K562 (cell line): ENCODE data around the gene SPTAN1. TPM values are rescaled to one million over a fixed set of nuclear protein-coding genes. Genes with fewer than 3 reads are reported as not detected.

ENCODE experiments used
- ATAC-seq: fragments of 200-7000 bp; cut with Tn5 transposase; 3 replicates; pipeline ENCODE4 v1.9.1; 2020; ENCODE audit warnings: moderate library complexity
- BruUV-seq: library from RNA; stranded (reverse); fragments of 400-500 nt; replicated peaks from 2 replicates; lab custom pipeline; 2021; lab: Mats Ljungman, UMichigan
- CTCF ChIA-PET: fragments of 300-600 bp; formaldehyde crosslinking; extraction: SDS; loops from one replicate; lab custom pipeline; 2021; ENCODE audit warnings: low intra/inter-chr PET ratio; lab: Yijun Ruan, JAX
- POLR2A ChIA-PET: fragments of 300-600, 350-650 bp; sonication (Branson Sonifier 250); formaldehyde crosslinking; extraction: SDS; loops from one replicate; lab custom pipeline; 2021; ENCODE audit warnings: antibody characterized with exemption, inconsistent platforms; lab: Yijun Ruan, JAX
- DNase-seq, 4 experiments: peaks; one replicate each; pipeline versions ENCODE4 v3.0.0 to v3.0.0-alpha.2; 2011 to 2018; ENCODE audit warnings: low spot score in 3 of 4, mixed read lengths in 3 of 4; ENCODE audit errors: extremely low read depth in 1 of 4
- FAIRE-seq: peaks from 2 replicates; lab custom pipeline; 2011; peaks lifted over from hg19 to GRCh38; lab: Jason Lieb, UNC
- H2AFZ ChIP-seq: 2 replicates; pipeline ENCODE4 v1.6.0; 2011; ENCODE audit warnings: low read depth, low read length, control low read depth, inconsistent platforms
- H3K27ac ChIP-seq: fragments of 200-600 bp; 3 replicates; pipeline ENCODE4 v1.8.0; 2011; ENCODE audit warnings: low read depth, mild to moderate bottlenecking, control low read depth, inconsistent platforms, low read length, moderate library complexity, mixed read lengths; ENCODE audit errors: extremely low read depth
- H3K27me3 ChIP-seq, 2 experiments: fragments of 300-600 bp in 1 of 2; 2 replicates in 1 of 2; 3 replicates in 1 of 2; pipeline versions ENCODE4 v1.6.0 to v1.8.0; 2011; ENCODE audit warnings: inconsistent platforms in 2 of 2, low read length in 2 of 2, mild to moderate bottlenecking in 1 of 2, mixed read lengths in 1 of 2, moderate library complexity in 1 of 2; ENCODE audit not compliant: control insufficient read depth in 2 of 2, insufficient read depth in 2 of 2
- H3K36me3 ChIP-seq: fragments of 300-600 bp; 3 replicates; pipeline ENCODE4 v1.8.0; 2011; ENCODE audit warnings: mild to moderate bottlenecking, low read length, inconsistent platforms; ENCODE audit not compliant: control insufficient read depth, insufficient read depth
- H3K4me1 ChIP-seq, 2 experiments: fragments of 200-600 bp in 1 of 2; replicated peaks in 1 of 2; 2 replicates in 1 of 2; 3 replicates in 1 of 2; pipeline versions ENCODE4 v1.5.1 to v1.8.0; 2011; ENCODE audit warnings: inconsistent platforms in 2 of 2, low read length in 2 of 2, mild to moderate bottlenecking in 1 of 2, mixed read lengths in 1 of 2, moderate library complexity in 1 of 2; ENCODE audit not compliant: control insufficient read depth in 2 of 2, insufficient read depth in 2 of 2
- H3K4me2 ChIP-seq: 2 replicates; pipeline ENCODE4 v1.6.1; 2011; ENCODE audit warnings: low read length, control low read depth, inconsistent platforms, mixed read lengths; ENCODE audit not compliant: insufficient read depth
- H3K4me3 ChIP-seq: fragments of 200-600 bp; sonication (generic), shearing (Covaris generic); 2 replicates; pipeline ENCODE4 v1.5.1; 2016; ENCODE audit warnings: control low read depth, inconsistent platforms
- H3K79me2 ChIP-seq: fragments of 200-600 bp; 3 replicates; pipeline ENCODE4 v1.8.0; 2011; ENCODE audit warnings: low read length, inconsistent platforms; ENCODE audit not compliant: control insufficient read depth, insufficient read depth
- H3K9ac ChIP-seq, 2 experiments: 2 replicates each; pipeline versions ENCODE4 v1.6.0 to v1.6.1; 2011; ENCODE audit warnings: low read depth in 2 of 2, low read length in 2 of 2, control low read depth in 1 of 2, inconsistent platforms in 1 of 2, mild to moderate bottlenecking in 1 of 2, mixed read lengths in 1 of 2; ENCODE audit not compliant: insufficient read depth in 1 of 2
- H3K9me1 ChIP-seq: one replicate; pipeline ENCODE4 v1.6.0; 2011; ENCODE audit warnings: inconsistent platforms, mild to moderate bottlenecking, low read length, moderate library complexity; ENCODE audit not compliant: control insufficient read depth, insufficient read depth
- H3K9me3 ChIP-seq: replicated peaks from 2 replicates; pipeline ENCODE4 v1.5.1; 2011; ENCODE audit warnings: low read depth, low read length, inconsistent platforms; ENCODE audit not compliant: control insufficient read depth, insufficient read depth
- H4K20me1 ChIP-seq: replicated peaks from 2 replicates; pipeline ENCODE4 v1.6.1; 2011; ENCODE audit warnings: low read length, inconsistent platforms, mixed read lengths; ENCODE audit not compliant: control insufficient read depth, insufficient read depth
- NFIC ChIP-seq: fragments of 450-650 bp; IDR thresholded peaks from 2 replicates; pipeline ENCODE4 v1.6.1; 2017; ENCODE audit warnings: mild to moderate bottlenecking, inconsistent platforms
- RBM22 ChIP-seq: fragments of 200-400 bp; formaldehyde crosslinking; IDR thresholded peaks from 2 replicates; pipeline ENCODE4 v1.6.1; 2018; ENCODE audit warnings: low read length, low read depth; ENCODE audit not compliant: poor library complexity, severe bottlenecking
- ZFP30 ChIP-seq: fragments of 250-450 bp; sonication (Bioruptor Pico); IDR thresholded peaks from 2 replicates; pipeline ENCODE4 v1.8.0; 2022; ENCODE audit warnings: moderate library complexity, mild to moderate bottlenecking, inconsistent platforms, borderline replicate concordance
- WGBS: fragments of 100-300 bp; shearing (Covaris generic); methylation state at CpG from one replicate; pipeline ENCODE4 v1.1.6; 2016; ENCODE audit warnings: low coverage, mixed read lengths; ENCODE audit not compliant: insufficient coverage; ENCODE audit errors: missing lambda C conversion rate; 5-methylcytosine and 5-hydroxymethylcytosine counted together
- in situ Hi-C: fragments of 300-500 bp; cut with MboI; formaldehyde crosslinking; loops from 4 replicates; pipeline ENCODE4 v1.15.0; 2018; ENCODE audit warnings: inconsistent platforms, mixed read lengths
- intact Hi-C: fragments of 100-400 bp; cut with micrococcal nuclease; formaldehyde crosslinking; loops from 2 replicates; pipeline ENCODE4 v1.14.2; 2022
- polyA plus RNA-seq, 8 experiments: library from polyadenylated mRNA; depleted of rRNA in 4 of 8; stranded (reverse) in 5 of 8; unstranded in 3 of 8; fragments of >200 nt; fragmentation: Nextera tagmentation in 2 of 8; fragmentation: Illumina TruSeq in 1 of 8; extraction: Ambion mirVana in 2 of 8; extraction: Trizol in 1 of 8; gene quantifications; 2 replicates each; pipeline versions ENCODE4 v1.2.1 to v1.2.3, GENCODE V29; 2011 to 2014; ENCODE audit warnings: inconsistent platforms in 1 of 8, missing spikeins in 1 of 8
- total RNA-seq, 7 experiments: library from RNA; depleted of rRNA in 6 of 7; stranded (reverse); fragments of >200 nt in 6 of 7; fragmentation: Illumina TruSeq in 2 of 7; extraction: Trizol in 2 of 7; gene quantifications; 2 replicates each; pipeline versions ENCODE4 v1.2.1 to v1.2.3, GENCODE V29; 2011 to 2021; ENCODE audit warnings: low replicate concordance in 1 of 7

The SPTAN1 gene
- total and polyA plus RNA-seq, 9 of the 15 experiments (the other 6 are each of a cell fraction or from before 2014, with no cell fraction given) = 1.5 to 13.5 (median 6.8) TPM

DNA sequence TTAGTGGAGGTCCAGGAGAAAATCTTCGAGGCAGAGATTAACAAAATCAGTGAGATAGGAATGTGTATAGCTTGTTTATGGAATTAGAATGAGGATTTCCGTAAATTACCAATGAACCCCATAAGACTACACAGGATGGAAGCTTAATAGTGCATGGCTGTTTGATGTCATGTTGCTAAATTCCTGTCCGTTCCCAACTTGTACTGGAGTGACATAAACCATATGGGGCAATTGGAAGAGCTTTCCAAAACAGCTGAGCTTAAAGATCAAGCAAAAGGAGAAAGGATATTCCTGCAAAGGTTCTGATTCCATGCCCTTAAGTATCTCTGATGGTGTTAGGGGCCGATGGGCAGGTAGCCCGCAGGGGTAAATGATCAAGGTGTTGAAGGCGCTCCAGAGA lies 30.4 kb upstream of the SPTAN1 start:
- no peaks in the 10 kb centered on the region for H4K20me1 ChIP-seq
- no peaks in the 10 kb centered on the region for H3K27me3 ChIP-seq
- no peak overlapping the region for H3K27ac ChIP-seq
- TSS peak; percentile 25 for BruUV-seq
- intact Hi-C loops = no loop called here
- TF ChIP-seq RBM22 = no peak
- FAIRE-seq (no peak), ATAC-seq (no peak), DNase-seq (no peak)
- H3K9ac ChIP-seq = no peak overlapping the region
- in situ Hi-C loops = no loop called here
- no peaks in the 10 kb centered on the region for H3K9me1 ChIP-seq
- no peak overlapping the region for H2AFZ ChIP-seq
- H3K9me3 ChIP-seq = no peaks in the 10 kb centered on the region
- H3K4me3 ChIP-seq = no peak overlapping the region
- POLR2A ChIA-PET = interaction anchor here (0.6 to 0.7 kb wide), 2 partner anchors 17 to 693 kb away, joined by 3 read pairs; no protein-coding TSS in a partner anchor
- H3K4me1 ChIP-seq = peaks cover 0 to 4% of the 10 kb centered on the region in 2 experiments; a peak in 2 of 5 replicates
- CTCF ChIA-PET = no interaction called here
- H3K36me3 ChIP-seq = peaks cover 59% of the 10 kb centered on the region
- no peak overlapping the region for H3K4me2 ChIP-seq
- WGBS = 94% methylated on average over 6 of the region's 6 CpGs
- no peaks in the 10 kb centered on the region for H3K79me2 ChIP-seq

GRCh38 chr9:128523199-128523925 lies 29.0 kb upstream of the SPTAN1 start:
- H3K27me3 ChIP-seq = no peaks in the 10 kb centered on the region
- no peaks in the 10 kb centered on the region for H3K79me2 ChIP-seq
- no peak; the same call in 2 of the 3 replicates for ATAC-seq
- H3K4me2 ChIP-seq = no peak overlapping the region
- FAIRE-seq = no peak
- no peak overlapping the region for H3K27ac ChIP-seq
- in situ Hi-C loops (no loop called here), intact Hi-C loops (no loop called here)
- H4K20me1 ChIP-seq = no peaks in the 10 kb centered on the region
- no peak overlapping the region for H2AFZ ChIP-seq
- no TSS peak for BruUV-seq
- H3K9me1 ChIP-seq = no peaks in the 10 kb centered on the region
- H3K36me3 ChIP-seq = peaks cover 56% of the 10 kb centered on the region
- TF ChIP-seq NFIC (0 out of 2 replicates have a peak, but pooled peaks have one; percentile 22), ZFP30 (no peak)
- DNase-seq = no peak
- H3K9ac ChIP-seq = peak overlapping the region in 1 of 2 experiments; percentile 65; a peak in 1 of 4 replicates
- no peak overlapping the region for H3K4me3 ChIP-seq
- POLR2A ChIA-PET = no interaction called here
- no peaks in the 10 kb centered on the region for H3K9me3 ChIP-seq
- CTCF ChIA-PET = no interaction called here
- 74% methylated on average over 12 of the region's 13 CpGs for WGBS
- peaks cover 0 to 4% of the 10 kb centered on the region in 2 experiments; a peak in 2 of 5 replicates for H3K4me1 ChIP-seq
